ENCODE results near the gene LIMS1.

Gene LIMS1

DNA sequence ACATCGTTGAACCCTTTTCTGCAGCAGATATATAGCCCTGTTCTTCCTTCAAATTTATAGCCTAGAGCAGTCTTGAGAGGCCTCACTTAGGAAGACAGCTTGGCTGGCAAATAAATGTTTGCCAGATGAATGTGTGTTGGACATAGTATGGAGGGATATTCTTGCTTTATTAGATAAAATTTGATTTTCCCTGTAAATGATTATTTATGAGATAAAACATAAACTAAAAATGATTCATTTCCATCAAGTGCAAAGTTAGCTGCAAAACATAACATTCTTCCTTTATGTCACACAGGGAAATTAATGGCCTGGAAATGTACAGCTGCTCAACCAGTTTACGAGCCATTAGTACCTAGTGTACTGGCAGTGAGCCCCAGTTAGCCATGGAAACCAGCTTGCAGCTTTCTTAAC is 82.5 kb downstream of the LIMS1 start:
- peaks cover 49% of the 10 kb centered on the region for H3K4me1 ChIP-seq (ENCODE audit: control insufficient read depth, insufficient read depth, low read length)
- no peaks in the 10 kb centered on the region for H3K27me3 ChIP-seq (ENCODE audit: control insufficient read depth, insufficient read depth, low read length)

GRCh38 chr2:108617617-108618016 is 83.3 kb downstream of the LIMS1 start:
- peaks cover 46% of the 10 kb centered on the region for H3K4me1 ChIP-seq (ENCODE audit: control insufficient read depth, insufficient read depth, low read length)

More for the DNA sequence above, 82.5 kb downstream of the LIMS1 start:
- Histone ChIP-seq H3K9ac (ENCODE audit: low read depth, low read length) (no peak overlapping the region), H3K4me3 (ENCODE audit: low read length) (no peak overlapping the region), H3K9me3 (replicated peaks; ENCODE audit: low read length) (no peaks in the 10 kb centered on the region), H3K36me3 (ENCODE audit: insufficient read depth, low read length) (no peaks in the 10 kb centered on the region), H3K4me2 (ENCODE audit: low read length) (peak overlapping the region; percentile 33)

DNA sequence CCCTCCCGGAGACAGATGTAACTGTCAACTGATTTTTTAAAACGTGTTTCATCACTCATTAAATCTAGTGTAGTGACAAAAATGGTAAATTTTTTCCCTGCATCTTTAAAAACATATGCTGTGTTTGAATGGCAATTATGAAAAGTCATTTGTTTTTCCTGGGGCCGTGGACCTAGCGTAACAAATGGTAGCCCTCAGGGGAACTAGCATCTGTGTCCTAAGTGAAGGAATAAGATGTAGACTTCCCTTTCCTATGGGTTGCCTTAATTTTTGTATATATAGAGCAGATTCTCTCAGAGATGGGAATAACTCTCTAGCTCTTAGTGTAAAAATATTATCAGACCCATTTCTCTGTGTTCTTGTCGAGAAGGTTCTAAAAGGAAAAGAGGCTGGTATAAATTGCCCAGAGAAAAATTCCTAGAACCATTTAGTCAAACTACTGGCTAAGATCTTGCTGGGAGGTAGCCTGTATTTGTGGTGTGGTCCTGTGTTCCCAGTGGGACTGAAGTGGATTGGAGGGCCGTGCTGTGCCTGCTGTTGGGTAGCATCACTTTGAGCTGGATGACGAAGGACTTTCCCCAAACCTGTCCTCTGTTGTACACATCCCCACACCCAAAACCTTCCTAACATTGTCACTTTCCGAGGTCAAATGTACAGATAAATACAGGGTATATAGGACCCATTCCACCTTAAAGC is 85.8 kb downstream of the LIMS1 start:
- peaks cover 44% of the 10 kb centered on the region for H3K4me1 ChIP-seq (ENCODE audit: control insufficient read depth, insufficient read depth, low read length)
- no peak overlapping the region for H3K4me2 ChIP-seq (ENCODE audit: low read length)
- H3K4me3 ChIP-seq (ENCODE audit: low read length): no peak overlapping the region
- H3K9ac ChIP-seq (ENCODE audit: low read depth, low read length): no peak overlapping the region
- no peaks in the 10 kb centered on the region for H3K36me3 ChIP-seq (ENCODE audit: insufficient read depth, low read length)
- H3K27me3 ChIP-seq (ENCODE audit: control insufficient read depth, insufficient read depth, low read length): no peaks in the 10 kb centered on the region
- H3K9me3 ChIP-seq (replicated peaks; ENCODE audit: low read length): no peaks in the 10 kb centered on the region

More at GRCh38 chr2:108617617-108618016, 83.3 kb downstream of the LIMS1 start:
- Histone ChIP-seq H3K4me2 (ENCODE audit: low read length) (no peak overlapping the region), H3K4me3 (ENCODE audit: low read length) (no peak overlapping the region), H3K9ac (ENCODE audit: low read depth, low read length) (no peak overlapping the region), H3K27me3 (ENCODE audit: control insufficient read depth, insufficient read depth, low read length) (no peaks in the 10 kb centered on the region), H3K36me3 (ENCODE audit: insufficient read depth, low read length) (no peaks in the 10 kb centered on the region), H3K9me3 (replicated peaks; ENCODE audit: low read length) (no peaks in the 10 kb centered on the region)

GRCh38 chr2:108620656-108621055 is 86.4 kb downstream of the LIMS1 start:
- no peak overlapping the region for H3K4me2 ChIP-seq (ENCODE audit: low read length)
- no peaks in the 10 kb centered on the region for H3K27me3 ChIP-seq (ENCODE audit: control insufficient read depth, insufficient read depth, low read length)
- H3K4me3 ChIP-seq (ENCODE audit: low read length): no peak overlapping the region
- H3K4me1 ChIP-seq (ENCODE audit: control insufficient read depth, insufficient read depth, low read length): peaks cover 42% of the 10 kb centered on the region
- H3K9me3 ChIP-seq (replicated peaks; ENCODE audit: low read length): no peaks in the 10 kb centered on the region
- H3K36me3 ChIP-seq (ENCODE audit: insufficient read depth, low read length): no peaks in the 10 kb centered on the region
- no peak overlapping the region for H3K9ac ChIP-seq (ENCODE audit: low read depth, low read length)

GRCh38 chr2:108621087-108621559 is 86.9 kb downstream of the LIMS1 start:
- Histone ChIP-seq H3K4me1 (ENCODE audit: control insufficient read depth, insufficient read depth, low read length) (peaks cover 38% of the 10 kb centered on the region), H3K36me3 (ENCODE audit: insufficient read depth, low read length) (no peaks in the 10 kb centered on the region), H3K27me3 (ENCODE audit: control insufficient read depth, insufficient read depth, low read length) (no peaks in the 10 kb centered on the region), H3K4me3 (ENCODE audit: low read length) (no peak overlapping the region), H3K4me2 (ENCODE audit: low read length) (no peak overlapping the region), H3K9ac (ENCODE audit: low read depth, low read length) (no peak overlapping the region), H3K9me3 (replicated peaks; ENCODE audit: low read length) (no peaks in the 10 kb centered on the region)

- H3K4me3 ChIP-seq (ENCODE audit: low read length): no peak overlapping the region
- peaks cover 29% of the 10 kb centered on the region for H3K4me1 ChIP-seq (ENCODE audit: control insufficient read depth, insufficient read depth, low read length)
- no peak overlapping the region for H3K4me2 ChIP-seq (ENCODE audit: low read length)
- no peaks in the 10 kb centered on the region for H3K36me3 ChIP-seq (ENCODE audit: insufficient read depth, low read length)
- H3K9ac ChIP-seq (ENCODE audit: low read depth, low read length): no peak overlapping the region
- no peaks in the 10 kb centered on the region for H3K27me3 ChIP-seq (ENCODE audit: control insufficient read depth, insufficient read depth, low read length)
- H3K9me3 ChIP-seq (replicated peaks; ENCODE audit: low read length): no peaks in the 10 kb centered on the region
Measured at GRCh38 chr2:108621687-108622681, 87.7 kb downstream of the LIMS1 start.

DNA sequence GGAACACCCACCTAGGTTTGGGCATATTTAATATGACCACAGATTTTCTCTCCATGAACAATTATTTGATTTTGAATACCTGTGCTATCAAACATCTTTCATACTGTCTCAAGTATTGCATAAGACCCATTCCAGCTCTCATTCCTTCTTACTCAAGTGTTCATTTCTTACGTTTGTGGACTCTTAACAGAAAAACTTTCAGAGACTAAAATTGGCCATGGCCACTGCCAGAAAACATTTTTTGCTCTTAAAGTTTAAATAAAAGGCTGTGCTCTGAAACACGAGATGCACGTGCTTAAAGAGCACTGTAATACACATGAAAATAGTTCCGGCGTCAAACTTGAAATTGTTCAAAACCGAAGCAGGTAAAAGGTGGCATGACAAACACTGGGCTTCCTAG is 89.3 kb downstream of the LIMS1 start:
- Histone ChIP-seq H3K9ac (ENCODE audit: low read depth, low read length) (no peak overlapping the region), H3K4me1 (ENCODE audit: control insufficient read depth, insufficient read depth, low read length) (peaks cover 19% of the 10 kb centered on the region), H3K27me3 (ENCODE audit: control insufficient read depth, insufficient read depth, low read length) (no peaks in the 10 kb centered on the region), H3K9me3 (replicated peaks; ENCODE audit: low read length) (no peaks in the 10 kb centered on the region), H3K4me2 (ENCODE audit: low read length) (no peak overlapping the region), H3K36me3 (ENCODE audit: insufficient read depth, low read length) (no peaks in the 10 kb centered on the region), H3K4me3 (ENCODE audit: low read length) (no peak overlapping the region)

- H3K4me3 ChIP-seq (ENCODE audit: low read length): no peak overlapping the region
- no peak overlapping the region for H3K9ac ChIP-seq (ENCODE audit: low read depth, low read length)
- H3K4me1 ChIP-seq (ENCODE audit: control insufficient read depth, insufficient read depth, low read length): peaks cover 13% of the 10 kb centered on the region
- no peaks in the 10 kb centered on the region for H3K27me3 ChIP-seq (ENCODE audit: control insufficient read depth, insufficient read depth, low read length)
- H3K36me3 ChIP-seq (ENCODE audit: insufficient read depth, low read length): no peaks in the 10 kb centered on the region
- no peak overlapping the region for H3K4me2 ChIP-seq (ENCODE audit: low read length)
- no peaks in the 10 kb centered on the region for H3K9me3 ChIP-seq (replicated peaks; ENCODE audit: low read length)
Measured at GRCh38 chr2:108625186-108625827, 91.0 kb downstream of the LIMS1 start.

- Histone ChIP-seq H3K27me3 (ENCODE audit: control insufficient read depth, insufficient read depth, low read length) (no peaks in the 10 kb centered on the region), H3K9me3 (replicated peaks; ENCODE audit: low read length) (no peaks in the 10 kb centered on the region), H3K4me3 (ENCODE audit: low read length) (no peak overlapping the region), H3K9ac (ENCODE audit: low read depth, low read length) (no peak overlapping the region), H3K4me2 (ENCODE audit: low read length) (no peak overlapping the region), H3K36me3 (ENCODE audit: insufficient read depth, low read length) (no peaks in the 10 kb centered on the region), H3K4me1 (ENCODE audit: control insufficient read depth, insufficient read depth, low read length) (peaks cover 12% of the 10 kb centered on the region)
Measured at GRCh38 chr2:108625828-108626195, 91.5 kb downstream of the LIMS1 start.

- H3K36me3 ChIP-seq (ENCODE audit: insufficient read depth, low read length): no peaks in the 10 kb centered on the region
- H3K9ac ChIP-seq (ENCODE audit: low read depth, low read length): no peak overlapping the region
- H3K4me1 ChIP-seq (ENCODE audit: control insufficient read depth, insufficient read depth, low read length): peaks cover 14% of the 10 kb centered on the region
- no peak overlapping the region for H3K4me3 ChIP-seq (ENCODE audit: low read length)
- H3K9me3 ChIP-seq (replicated peaks; ENCODE audit: low read length): no peaks in the 10 kb centered on the region
- no peak overlapping the region for H3K4me2 ChIP-seq (ENCODE audit: low read length)
- no peaks in the 10 kb centered on the region for H3K27me3 ChIP-seq (ENCODE audit: control insufficient read depth, insufficient read depth, low read length)
Measured at GRCh38 chr2:108626995-108627394, 92.7 kb downstream of the LIMS1 start.

DNA sequence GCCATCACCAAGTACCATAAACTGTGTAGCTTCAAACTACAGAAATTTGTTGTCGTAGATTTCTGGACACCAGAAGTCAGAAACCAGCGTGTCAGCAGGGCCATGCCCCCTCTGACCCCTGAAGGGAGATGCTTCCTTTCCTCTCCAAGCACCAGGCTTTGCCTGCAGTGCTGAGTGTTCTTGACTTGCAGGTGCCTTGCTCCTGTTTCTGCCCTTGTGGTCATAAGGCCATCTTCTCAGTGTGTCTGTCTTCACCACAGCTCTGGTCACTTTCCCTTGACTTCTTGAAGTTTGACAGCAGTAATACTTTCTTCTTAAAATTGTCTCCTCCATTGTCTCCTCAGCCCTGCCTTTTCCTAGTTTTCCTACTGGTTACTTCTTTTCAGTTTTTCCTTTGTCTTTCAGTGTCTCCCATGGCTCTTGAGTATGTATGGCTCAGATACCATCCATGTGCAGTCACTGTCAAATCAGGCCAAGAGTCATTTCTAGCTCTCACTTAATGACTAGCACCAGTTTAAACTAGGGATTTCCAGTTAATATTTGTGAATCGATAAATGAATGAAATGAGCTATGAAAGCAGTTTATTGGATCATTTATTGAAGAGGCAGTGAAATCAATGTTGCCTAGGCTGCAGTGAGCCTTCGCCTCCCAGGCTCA is 93.8 kb downstream of the LIMS1 start:
- Histone ChIP-seq H3K36me3 (ENCODE audit: insufficient read depth, low read length) (no peaks in the 10 kb centered on the region), H3K4me2 (ENCODE audit: low read length) (no peak overlapping the region), H3K4me1 (ENCODE audit: control insufficient read depth, insufficient read depth, low read length) (peaks cover 14% of the 10 kb centered on the region), H3K4me3 (ENCODE audit: low read length) (no peak overlapping the region), H3K9ac (ENCODE audit: low read depth, low read length) (no peak overlapping the region), H3K9me3 (replicated peaks; ENCODE audit: low read length) (no peaks in the 10 kb centered on the region), H3K27me3 (ENCODE audit: control insufficient read depth, insufficient read depth, low read length) (no peaks in the 10 kb centered on the region)

All from skeletal muscle satellite cell (primary cell).